ENCODE data around the gene DDB1. TPM values are rescaled to one million over a fixed set of nuclear protein-coding genes. Genes with fewer than 3 reads are reported as not detected.

Gene DDB1
- total RNA-seq, 2 donors from 2014 or later = 244 to 251 TPM

DNA sequence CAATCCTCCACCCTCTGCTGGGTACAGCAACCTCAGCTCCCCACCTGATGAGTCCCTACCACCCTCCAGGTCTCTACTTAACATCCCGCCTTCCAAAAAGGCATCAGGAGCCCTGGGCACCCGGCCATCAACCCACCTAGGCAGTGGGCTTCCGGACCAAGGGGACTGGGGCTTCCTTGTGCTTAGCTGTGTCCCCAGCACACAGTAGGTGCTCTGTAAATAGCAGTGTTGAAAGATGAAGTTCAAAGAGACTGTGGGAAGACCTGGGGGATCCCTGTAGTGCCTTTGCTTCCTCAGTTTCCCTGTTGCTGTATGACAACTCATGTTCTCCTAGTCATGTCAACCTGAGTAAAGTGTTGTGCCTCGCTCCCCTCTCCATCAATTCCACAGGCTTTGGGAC is 58.8 kb downstream of the DDB1 start:
- Histone ChIP-seq H3K9ac (ENCODE audit: extremely low read depth, low read length, poor library complexity, severe bottlenecking) (no peak overlapping the region), H3K27me3 (ENCODE audit: control insufficient read depth, insufficient read depth, low read length, poor library complexity, severe bottlenecking) (no peaks in the 10 kb centered on the region), H3K4me3 (ENCODE audit: low read length) (no peak overlapping the region), H3K4me1 (ENCODE audit: control insufficient read depth, insufficient read depth, low read length) (no peaks in the 10 kb centered on the region), H3K36me3 (ENCODE audit: control insufficient read depth, insufficient read depth, low read length) (no peaks in the 10 kb centered on the region), H3K9me3 (ENCODE audit: control insufficient read depth, low read length) (no peaks in the 10 kb centered on the region), H3K27ac (ENCODE audit: low read depth, low read length) (no peak overlapping the region)
- Mint-ChIP-seq H3K27me3 (ENCODE audit: insufficient read depth) (no peaks in the 10 kb centered on the region), H3K36me3 (ENCODE audit: low read depth) (peaks cover 9% of the 10 kb centered on the region), H3K4me3 (no peak overlapping the region), H3K9me3 (no peaks in the 10 kb centered on the region), H3K4me1 (peaks cover 3% of the 10 kb centered on the region), H3K27ac (no peak overlapping the region)
- TF ChIP-seq, protein P1, sequence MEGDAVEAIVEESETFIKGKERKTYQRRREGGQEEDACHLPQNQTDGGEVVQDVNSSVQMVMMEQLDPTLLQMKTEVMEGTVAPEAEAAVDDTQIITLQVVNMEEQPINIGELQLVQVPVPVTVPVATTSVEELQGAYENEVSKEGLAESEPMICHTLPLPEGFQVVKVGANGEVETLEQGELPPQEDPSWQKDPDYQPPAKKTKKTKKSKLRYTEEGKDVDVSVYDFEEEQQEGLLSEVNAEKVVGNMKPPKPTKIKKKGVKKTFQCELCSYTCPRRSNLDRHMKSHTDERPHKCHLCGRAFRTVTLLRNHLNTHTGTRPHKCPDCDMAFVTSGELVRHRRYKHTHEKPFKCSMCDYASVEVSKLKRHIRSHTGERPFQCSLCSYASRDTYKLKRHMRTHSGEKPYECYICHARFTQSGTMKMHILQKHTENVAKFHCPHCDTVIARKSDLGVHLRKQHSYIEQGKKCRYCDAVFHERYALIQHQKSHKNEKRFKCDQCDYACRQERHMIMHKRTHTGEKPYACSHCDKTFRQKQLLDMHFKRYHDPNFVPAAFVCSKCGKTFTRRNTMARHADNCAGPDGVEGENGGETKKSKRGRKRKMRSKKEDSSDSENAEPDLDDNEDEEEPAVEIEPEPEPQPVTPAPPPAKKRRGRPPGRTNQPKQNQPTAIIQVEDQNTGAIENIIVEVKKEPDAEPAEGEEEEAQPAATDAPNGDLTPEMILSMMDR (conservative IDR thresholded peaks at IDR 0.05) = no peak
- WGBS, 2 experiments (ENCODE audit: insufficient coverage in 1 of 2, insufficient read length in 1 of 2) = 92% methylated on average over 4 of the region's 4 CpGs; no CpG with 5 or more reads in 1 of the 2 experiments
- no peak for DNase-seq

DNA sequence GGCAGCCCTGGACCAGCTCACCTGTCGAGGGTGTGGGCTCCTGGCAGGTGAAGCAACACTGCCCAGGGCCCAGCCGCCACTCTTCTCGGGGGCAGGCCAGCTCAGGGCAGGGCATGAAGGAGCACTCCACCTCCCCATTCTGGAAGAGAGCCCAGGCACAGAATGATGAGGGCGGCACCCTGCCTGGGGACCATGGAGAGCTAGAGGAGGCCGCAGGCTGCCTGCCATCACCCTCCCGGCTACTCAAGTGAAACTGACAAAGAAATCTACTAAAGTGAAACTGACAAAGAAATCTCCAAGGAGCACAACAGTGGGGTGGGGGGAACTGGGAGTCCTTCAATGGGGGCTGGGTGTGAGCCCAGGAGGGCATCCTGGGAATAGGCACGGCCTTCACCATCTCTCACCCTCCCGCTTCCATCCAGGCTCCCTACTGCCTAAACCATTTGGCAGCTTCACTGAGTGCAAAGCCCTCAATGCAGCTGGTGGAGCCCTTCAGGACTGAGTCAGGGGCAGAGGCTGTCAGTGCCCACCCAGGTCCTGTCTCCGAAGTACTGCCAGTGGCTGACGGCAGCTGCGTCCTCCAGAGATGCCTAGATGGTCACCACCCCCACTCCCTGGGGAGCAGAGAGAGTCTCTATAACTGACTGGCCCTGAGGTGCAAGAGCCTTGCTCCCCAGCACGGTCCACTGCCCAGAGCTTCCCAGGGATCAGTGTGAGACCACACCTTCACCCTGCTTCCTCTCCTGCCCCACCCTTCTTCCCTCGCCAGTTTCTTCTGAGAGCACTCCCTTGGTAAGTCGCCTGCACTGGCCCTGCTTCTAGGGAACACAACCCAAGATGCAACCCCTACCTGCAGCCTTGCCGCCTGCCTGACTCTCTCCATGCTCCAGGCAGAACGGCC is 59.5 kb downstream of the DDB1 start:
- H3K4me1 Mint-ChIP-seq = peaks cover 3% of the 10 kb centered on the region
- whole genome bisulfite sequencing, 2 experiments (ENCODE audit: insufficient coverage in 1 of 2, insufficient read length in 1 of 2) = 91 to 92% methylated on average over 6 to 16 of the region's 16 CpGs

DNA sequence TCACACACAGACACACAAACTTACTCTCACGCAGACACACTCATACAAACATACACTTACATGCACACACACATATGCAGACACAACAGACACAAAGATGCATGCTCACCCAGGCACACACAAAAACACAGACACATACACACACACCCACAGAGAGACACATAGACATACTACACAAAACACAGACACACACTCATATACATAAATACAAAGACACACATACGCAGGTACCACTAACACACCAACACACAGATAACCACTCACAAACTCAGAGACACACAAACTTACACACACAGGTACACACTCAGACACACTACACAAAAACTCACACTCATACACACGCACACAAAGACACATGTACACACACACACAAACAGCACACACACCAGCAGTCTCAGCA is 60.2 kb downstream of the DDB1 start:
- Histone ChIP-seq H3K4me1 (ENCODE audit: control insufficient read depth, insufficient read depth, low read length) (no peaks in the 10 kb centered on the region), H3K27me3 (ENCODE audit: control insufficient read depth, insufficient read depth, low read length, poor library complexity, severe bottlenecking) (no peaks in the 10 kb centered on the region), H3K4me3 (ENCODE audit: low read length) (no peak overlapping the region), H3K9me3 (ENCODE audit: control insufficient read depth, low read length) (no peaks in the 10 kb centered on the region), H3K9ac (ENCODE audit: extremely low read depth, low read length, poor library complexity, severe bottlenecking) (no peak overlapping the region), H3K36me3 (ENCODE audit: control insufficient read depth, insufficient read depth, low read length) (no peaks in the 10 kb centered on the region), H3K27ac (ENCODE audit: low read depth, low read length) (no peak overlapping the region)
- no peak for DNase-seq
- Mint-ChIP-seq H3K36me3 (ENCODE audit: low read depth) (peaks cover 10% of the 10 kb centered on the region), H3K9me3 (no peaks in the 10 kb centered on the region), H3K27ac (no peak overlapping the region), H3K4me3 (no peak overlapping the region), H3K4me1 (no peaks in the 10 kb centered on the region), H3K27me3 (ENCODE audit: insufficient read depth) (no peaks in the 10 kb centered on the region)
- 83 to 90% methylated on average over 2 to 3 of the region's 3 CpGs for WGBS, 2 experiments (ENCODE audit: insufficient coverage in 1 of 2, insufficient read length in 1 of 2)
- TF ChIP-seq, protein P1 (conservative IDR thresholded peaks at IDR 0.05) = no peak

More for the DNA sequence above, 59.5 kb downstream of the DDB1 start:
- Mint-ChIP-seq H3K9me3 (no peaks in the 10 kb centered on the region), H3K27ac (no peak overlapping the region), H3K4me3 (no peak overlapping the region), H3K36me3 (ENCODE audit: low read depth) (peaks cover 10% of the 10 kb centered on the region), H3K27me3 (ENCODE audit: insufficient read depth) (no peaks in the 10 kb centered on the region)
- no peak for DNase-seq
- Histone ChIP-seq H3K9me3 (ENCODE audit: control insufficient read depth, low read length) (no peaks in the 10 kb centered on the region), H3K4me1 (ENCODE audit: control insufficient read depth, insufficient read depth, low read length) (no peaks in the 10 kb centered on the region), H3K27me3 (ENCODE audit: control insufficient read depth, insufficient read depth, low read length, poor library complexity, severe bottlenecking) (no peaks in the 10 kb centered on the region), H3K9ac (ENCODE audit: extremely low read depth, low read length, poor library complexity, severe bottlenecking) (no peak overlapping the region), H3K36me3 (ENCODE audit: control insufficient read depth, insufficient read depth, low read length) (no peaks in the 10 kb centered on the region), H3K27ac (ENCODE audit: low read depth, low read length) (no peak overlapping the region), H3K4me3 (ENCODE audit: low read length) (no peak overlapping the region)
- TF ChIP-seq, protein P1 (conservative IDR thresholded peaks at IDR 0.05) = no peak
